Stimulated activated naive CD8-positive, alpha-beta T cell treated with anti-CD3 and anti-CD28 coated beads, Interleukin-15, amount 100 ng/mL, for 72 hours (primary cell): ENCODE results near the gene CPOX.

Experiments
- ATAC-seq: fragments of 150-1000 bp; cut with Tn5 transposase; 2 replicates; pipeline ENCODE4 v1.10.0; 2021; ENCODE audit warnings: mild to moderate bottlenecking, moderate library complexity
- DNase-seq, 2 donors: peaks; one replicate each; pipeline ENCODE4 v3.0.0; 2021 to 2022
- H3K27ac Mint-ChIP-seq, 2 donors: one replicate each; pipeline ENCODE4 v1.8.0; 2022; ENCODE audit warnings: mild to moderate bottlenecking in 2 of 2, mixed read lengths in 2 of 2, moderate library complexity in 2 of 2
- H3K27me3 Mint-ChIP-seq: one replicate; pipeline ENCODE4 v1.8.0; 2022; ENCODE audit warnings: mixed read lengths
- H3K4me1 Mint-ChIP-seq: one replicate; pipeline ENCODE4 v1.8.0; 2022; ENCODE audit warnings: mild to moderate bottlenecking, mixed read lengths
- H3K4me3 Mint-ChIP-seq, 2 donors: one replicate each; pipeline ENCODE4 v1.8.0; 2022; ENCODE audit warnings: mild to moderate bottlenecking in 2 of 2, mixed read lengths in 2 of 2, moderate library complexity in 1 of 2
- H3K9me3 Mint-ChIP-seq, 2 donors: one replicate each; pipeline ENCODE4 v1.8.0; 2022; ENCODE audit warnings: mixed read lengths in 2 of 2

CPOX gene

DNA sequence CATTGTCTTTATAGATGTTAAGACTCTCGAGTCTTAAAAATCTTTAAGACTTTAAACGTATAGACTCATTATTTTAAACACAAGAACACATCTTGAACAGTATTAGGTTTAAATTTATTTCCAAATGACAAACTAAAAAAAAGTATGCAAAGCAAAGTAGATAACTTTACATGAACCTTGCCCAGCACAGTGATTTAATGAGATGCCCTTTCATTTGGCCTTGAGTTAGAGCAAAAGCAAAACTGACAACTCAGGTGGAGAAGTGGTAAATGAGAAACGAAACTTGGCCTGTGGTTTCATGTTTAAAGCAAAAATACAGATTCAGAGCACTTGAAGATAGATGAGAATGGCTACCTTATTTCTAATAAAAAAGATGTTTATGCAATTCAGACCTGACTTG lies 53.1 kb downstream of the CPOX start:
- Mint-ChIP-seq H3K4me3 (peak overlapping the region; percentile 32 to 59), H3K4me1 (peaks cover 64% of the 10 kb centered on the region)

DNA sequence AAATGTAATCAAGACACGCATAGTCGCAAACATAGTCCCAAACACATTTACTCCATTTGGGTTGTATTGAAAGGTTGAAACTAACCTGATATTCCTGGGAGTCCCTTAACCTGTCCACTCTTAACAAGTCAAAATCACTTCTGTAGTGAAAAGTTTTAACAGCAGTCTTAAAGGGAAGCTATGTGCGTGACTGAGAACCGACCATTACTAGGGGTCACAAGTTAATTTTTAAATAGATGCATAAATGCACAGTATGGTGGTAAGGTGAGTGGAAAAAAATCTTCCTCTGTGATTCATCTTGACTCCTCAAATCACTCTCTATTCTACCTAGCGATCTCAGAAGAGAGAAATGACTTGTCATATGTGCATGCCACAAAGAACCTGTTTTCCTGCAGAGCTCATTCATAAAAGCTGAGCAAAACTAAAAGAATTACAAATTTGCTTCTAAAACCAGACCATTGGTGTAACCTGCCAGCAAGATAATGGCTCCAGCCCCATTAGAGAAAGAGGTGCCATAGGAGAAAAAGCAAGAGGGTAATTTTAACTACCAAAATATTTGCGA lies 56.9 kb downstream of the CPOX start:
- no peaks in the 10 kb centered on the region for H3K27me3 Mint-ChIP-seq

More for the DNA sequence above, 53.1 kb downstream of the CPOX start:
- H3K27ac Mint-ChIP-seq, result no peak overlapping the region
- ATAC-seq, result peak; percentile 55
- no peaks in the 10 kb centered on the region for H3K27me3 Mint-ChIP-seq
- no peak for DNase-seq
- no peaks in the 10 kb centered on the region for H3K9me3 Mint-ChIP-seq

DNA sequence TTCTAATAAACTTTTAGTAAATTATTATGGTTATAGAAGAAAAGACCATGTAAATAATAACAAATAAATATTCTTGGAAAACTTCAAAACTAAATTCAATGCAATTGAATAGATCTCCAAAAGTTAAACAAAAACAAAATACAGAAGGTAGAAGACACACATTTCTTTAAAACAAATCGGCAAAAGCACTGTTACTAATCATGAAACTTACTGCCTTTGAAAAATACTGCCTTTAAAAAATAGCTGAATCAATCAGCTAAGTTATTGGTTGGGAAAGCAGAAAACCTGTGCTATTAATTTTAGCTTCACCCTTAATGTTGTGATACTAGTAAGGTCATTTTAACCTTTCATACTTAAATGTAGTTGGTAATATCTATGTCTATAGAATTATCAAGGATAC lies 58.7 kb downstream of the CPOX start:
- DNase-seq (no peak), ATAC-seq (no peak)
- no peaks in the 10 kb centered on the region for H3K9me3 Mint-ChIP-seq
- H3K27ac Mint-ChIP-seq, result no peak overlapping the region
- H3K27me3 Mint-ChIP-seq, result no peaks in the 10 kb centered on the region
- peaks cover 63% of the 10 kb centered on the region for H3K4me1 Mint-ChIP-seq
- H3K4me3 Mint-ChIP-seq, result peak overlapping the region in 1 of 2 donors; percentile 12

More for the DNA sequence above, 56.9 kb downstream of the CPOX start:
- Mint-ChIP-seq H3K4me1 (peaks cover 56% of the 10 kb centered on the region), H3K27ac (peak overlapping the region; percentile 82 to 97), H3K9me3 (no peaks in the 10 kb centered on the region), H3K4me3 (peak overlapping the region; percentile 50 to 67)
- ATAC-seq (peak; percentile 94), DNase-seq (peak in 1 of 2 donors; percentile 27)

DNA sequence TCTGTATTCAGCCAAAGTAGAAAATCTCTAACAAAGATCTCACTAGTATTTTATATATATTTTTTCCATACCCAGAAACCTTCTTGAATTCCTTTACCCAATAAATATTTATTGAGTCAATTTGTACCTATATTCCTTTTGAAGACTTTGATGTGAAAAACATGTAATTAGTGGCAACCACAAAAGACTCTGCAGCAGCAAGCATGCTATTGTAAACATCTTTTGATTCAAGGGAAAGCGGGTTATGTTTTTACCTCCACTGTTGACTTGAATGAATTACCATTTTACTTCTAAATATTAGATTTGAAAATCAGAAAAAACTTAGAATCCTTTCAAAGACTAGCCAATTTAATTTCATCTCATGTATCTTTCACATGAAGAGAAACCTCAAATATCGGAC lies 59.2 kb downstream of the CPOX start:
- ATAC-seq, result no peak
- peak overlapping the region in 1 of 2 donors; percentile 39 for H3K4me3 Mint-ChIP-seq
- no peak overlapping the region for H3K27ac Mint-ChIP-seq
- DNase-seq, result no peak
- peaks cover 60% of the 10 kb centered on the region for H3K4me1 Mint-ChIP-seq
- H3K27me3 Mint-ChIP-seq, result no peaks in the 10 kb centered on the region
- no peaks in the 10 kb centered on the region for H3K9me3 Mint-ChIP-seq

DNA sequence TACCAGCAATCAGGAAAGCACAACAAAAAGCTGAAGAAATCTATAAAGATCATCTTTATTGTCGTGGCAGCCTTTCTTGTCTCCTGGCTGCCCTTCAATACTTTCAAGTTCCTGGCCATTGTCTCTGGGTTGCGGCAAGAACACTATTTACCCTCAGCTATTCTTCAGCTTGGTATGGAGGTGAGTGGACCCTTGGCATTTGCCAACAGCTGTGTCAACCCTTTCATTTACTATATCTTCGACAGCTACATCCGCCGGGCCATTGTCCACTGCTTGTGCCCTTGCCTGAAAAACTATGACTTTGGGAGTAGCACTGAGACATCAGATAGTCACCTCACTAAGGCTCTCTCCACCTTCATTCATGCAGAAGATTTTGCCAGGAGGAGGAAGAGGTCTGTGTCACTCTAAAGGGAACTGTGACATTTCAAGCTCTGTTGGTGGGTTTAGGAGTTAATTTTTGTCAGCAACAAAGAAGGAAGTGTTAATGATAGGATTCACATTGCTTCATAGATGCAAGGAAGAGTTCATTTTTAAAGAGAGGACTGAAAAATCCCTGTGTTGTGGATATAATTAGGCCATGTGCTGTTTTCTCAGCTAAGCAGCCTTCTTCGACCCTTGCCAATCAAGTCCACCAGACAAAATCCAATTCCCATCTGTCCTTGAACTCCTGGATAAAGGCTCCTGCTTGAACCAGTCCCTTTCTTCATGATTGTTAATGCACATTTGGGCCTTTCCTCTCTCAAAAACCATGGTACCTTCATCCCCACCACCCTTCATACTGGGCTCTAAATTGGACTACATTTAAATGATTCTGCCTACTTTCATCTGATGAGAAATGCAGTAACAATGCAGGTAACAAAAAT lies 60.5 kb downstream of the CPOX start:
- Mint-ChIP-seq H3K27ac (peak overlapping the region in 1 of 2 donors; percentile 30), H3K27me3 (no peaks in the 10 kb centered on the region), H3K4me3 (peak overlapping the region; percentile 27 to 53), H3K4me1 (peaks cover 55% of the 10 kb centered on the region), H3K9me3 (no peaks in the 10 kb centered on the region)
- ATAC-seq (no peak), DNase-seq (no peak)

DNA sequence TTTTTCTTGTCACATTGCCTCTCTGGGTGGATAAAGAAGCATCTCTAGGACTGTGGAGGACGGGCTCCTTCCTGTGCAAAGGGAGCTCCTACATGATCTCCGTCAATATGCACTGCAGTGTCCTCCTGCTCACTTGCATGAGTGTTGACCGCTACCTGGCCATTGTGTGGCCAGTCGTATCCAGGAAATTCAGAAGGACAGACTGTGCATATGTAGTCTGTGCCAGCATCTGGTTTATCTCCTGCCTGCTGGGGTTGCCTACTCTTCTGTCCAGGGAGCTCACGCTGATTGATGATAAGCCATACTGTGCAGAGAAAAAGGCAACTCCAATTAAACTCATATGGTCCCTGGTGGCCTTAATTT lies 61.2 kb downstream of the CPOX start:
- peaks cover 54% of the 10 kb centered on the region for H3K4me1 Mint-ChIP-seq
- peak overlapping the region in 1 of 2 donors; percentile 53 for H3K4me3 Mint-ChIP-seq
- ATAC-seq (no peak), DNase-seq (no peak)
- peak overlapping the region in 1 of 2 donors; percentile 30 for H3K27ac Mint-ChIP-seq
- no peaks in the 10 kb centered on the region for H3K27me3 Mint-ChIP-seq
- H3K9me3 Mint-ChIP-seq, result no peaks in the 10 kb centered on the region

DNA sequence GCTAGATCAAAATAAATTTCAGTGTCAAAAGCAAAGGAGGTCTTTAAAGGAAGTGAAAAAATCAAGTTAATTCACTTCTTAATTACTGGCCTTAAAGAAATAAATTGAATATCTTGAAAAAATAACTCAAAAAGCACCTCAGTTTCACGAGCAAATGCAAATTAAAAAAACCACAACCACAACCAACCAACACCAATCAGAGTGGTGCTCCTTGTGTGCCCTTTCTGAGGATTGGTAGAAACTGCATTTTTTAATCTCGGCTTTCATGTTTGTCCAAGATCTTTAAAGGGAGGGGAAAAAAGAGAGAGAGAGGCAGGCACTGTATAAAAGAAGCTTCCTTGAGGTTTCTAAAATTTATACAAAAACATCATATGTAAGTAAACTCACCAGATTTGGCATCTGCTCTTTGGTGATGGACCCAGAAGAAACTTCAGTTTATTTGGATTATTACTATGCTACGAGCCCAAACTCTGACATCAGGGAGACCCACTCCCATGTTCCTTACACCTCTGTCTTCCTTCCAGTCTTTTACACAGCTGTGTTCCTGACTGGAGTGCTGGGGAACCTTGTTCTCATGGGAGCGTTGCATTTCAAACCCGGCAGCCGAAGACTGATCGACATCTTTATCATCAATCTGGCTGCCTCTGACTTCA lies 61.7 kb downstream of the CPOX start, which contains the start of gene GPR15:
GPR15 (plus strand) TSS at position 357 of the 653 bp plus-strand sequence; CDS start at position 413, 56 bp downstream.
- no peak for ATAC-seq
- Mint-ChIP-seq H3K4me1 (peaks cover 48% of the 10 kb centered on the region), H3K4me3 (peak within 1 kb of the TSS; percentile 53 to 55), H3K27ac (peak within 1 kb of the TSS in 1 of 2 donors; percentile 30), H3K9me3 (no peaks in the 10 kb centered on the region), H3K27me3 (no peaks in the 10 kb centered on the region)
- no peak for DNase-seq

DNA sequence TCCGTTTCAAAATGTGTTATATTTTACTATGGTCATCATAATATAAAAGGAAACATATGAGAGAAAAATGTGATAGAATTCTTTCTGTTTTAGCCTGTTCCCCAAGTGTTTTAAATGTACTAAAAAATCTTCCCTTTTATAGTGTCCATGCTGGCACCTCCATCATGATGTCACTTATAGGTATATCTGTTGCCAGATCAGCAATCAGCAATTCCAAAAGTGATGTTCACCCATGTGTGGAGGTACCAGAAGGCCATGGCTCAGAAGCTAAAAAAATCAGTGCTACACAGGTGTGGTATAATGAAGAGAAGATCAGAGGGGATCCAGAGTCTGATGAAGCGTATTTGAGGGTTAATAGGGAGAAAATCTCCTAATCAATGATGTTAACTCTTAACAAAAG lies 62.7 kb downstream of the CPOX start:
- no peaks in the 10 kb centered on the region for H3K27me3 Mint-ChIP-seq
- H3K4me3 Mint-ChIP-seq, result peak overlapping the region; percentile 1 to 55
- no peak for ATAC-seq
- no peak overlapping the region for H3K27ac Mint-ChIP-seq
- no peak for DNase-seq
- no peaks in the 10 kb centered on the region for H3K9me3 Mint-ChIP-seq
- H3K4me1 Mint-ChIP-seq, result peaks cover 47% of the 10 kb centered on the region

DNA sequence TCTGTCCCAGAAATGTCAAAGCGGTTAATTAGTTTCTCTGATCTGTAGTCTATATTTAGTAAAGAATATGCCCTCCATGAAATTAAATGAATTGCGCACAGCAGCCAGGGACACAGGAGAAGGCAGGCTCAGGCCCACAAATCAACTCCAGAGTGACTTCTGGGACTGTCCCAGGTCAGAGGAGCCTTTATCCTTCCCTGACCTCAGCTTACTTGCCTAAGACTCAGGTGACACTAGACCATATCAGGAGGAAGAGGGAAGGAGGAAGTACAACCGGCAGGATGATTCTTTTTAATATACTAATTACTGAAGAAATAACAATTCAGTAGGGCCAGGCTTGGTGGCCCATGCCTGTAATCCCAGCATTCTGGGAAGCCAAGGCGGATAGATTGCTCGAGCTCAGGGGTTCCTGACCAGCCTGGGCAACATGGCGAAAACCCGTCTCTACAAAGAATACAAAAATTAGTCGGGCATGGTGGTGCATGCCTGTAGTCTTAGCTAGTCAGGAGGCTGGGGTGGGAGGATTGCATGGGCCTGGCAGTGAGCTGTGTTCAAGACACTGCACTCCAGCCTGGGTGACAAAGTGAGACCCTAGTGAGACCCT lies 63.5 kb downstream of the CPOX start:
- H3K4me1 Mint-ChIP-seq, result peaks cover 54% of the 10 kb centered on the region
- H3K27me3 Mint-ChIP-seq, result no peaks in the 10 kb centered on the region
- no peaks in the 10 kb centered on the region for H3K9me3 Mint-ChIP-seq
- peak overlapping the region in 1 of 2 donors; percentile 56 for H3K4me3 Mint-ChIP-seq
- H3K27ac Mint-ChIP-seq, result peak overlapping the region in 1 of 2 donors; percentile 31
- DNase-seq (no peak), ATAC-seq (no peak)
